Esophagus muscularis mucosa (tissue), 4 donors: ENCODE measurements around the gene TMEM150B. TPM values are rescaled to one million over a fixed set of nuclear protein-coding genes. Genes with fewer than 3 reads are reported as not detected.

ENCODE experiments used
- DNase-seq: peaks from one replicate; pipeline ENCODE4 v3.0.0-alpha.2; 2017; ENCODE audit errors: extremely low spot score
- H3K27ac ChIP-seq, 4 donors: fragments of 200-600 bp; sonication (generic); replicated peaks in 1 of 4; 1 replicate in 3 of 4; 2 replicates in 1 of 4; pipeline ENCODE4 v1.5.1; 2016 to 2019; ENCODE audit warnings: mild to moderate bottlenecking in 1 of 4
- H3K27me3 ChIP-seq, 4 donors: fragments of 200-600 bp; sonication (generic); one replicate each; pipeline versions ENCODE4 v1.5.1 to v1.6.0; 2016 to 2019
- H3K36me3 ChIP-seq, 4 donors: fragments of 200-600 bp; sonication (generic); one replicate each; pipeline ENCODE4 v1.5.1; 2016 to 2019
- H3K4me1 ChIP-seq, 4 donors: fragments of 200-600 bp; sonication (generic); one replicate each; pipeline ENCODE4 v1.5.1; 2016 to 2019
- H3K4me3 ChIP-seq, 4 donors: fragments of 200-600 bp; sonication (generic); 1 replicate in 2 of 4; 2 replicates in 2 of 4; pipeline ENCODE4 v1.5.1; 2016 to 2019; ENCODE audit warnings: mild to moderate bottlenecking in 4 of 4, moderate library complexity in 1 of 4
- H3K9me3 ChIP-seq, 4 donors: fragments of 200-600 bp; sonication (generic); 1 replicate in 3 of 4; 2 replicates in 1 of 4; pipeline ENCODE4 v1.5.1; 2016 to 2019
- CTCF ChIP-seq, 3 experiments: fragments of 200-600 bp in 2 of 3; fragments of 450-650 bp in 1 of 3; sonication (generic) in 2 of 3; IDR thresholded peaks; one replicate each; pipeline ENCODE4 v1.5.1; 2017 to 2019; ENCODE audit warnings: antibody characterized with exemption in 3 of 3, mild to moderate bottlenecking in 2 of 3, moderate library complexity in 1 of 3
- EP300 ChIP-seq: sonication (generic); formaldehyde crosslinking; IDR thresholded peaks from one replicate; pipeline ENCODE4 v1.6.1; 2017; ENCODE audit warnings: antibody characterized with exemption
- POLR2A ChIP-seq: fragments of 450-650 bp; IDR thresholded peaks from one replicate; pipeline ENCODE4 v1.6.1; 2017; ENCODE audit warnings: antibody characterized with exemption, moderate library complexity, mild to moderate bottlenecking, low read depth
- POLR2AphosphoS5 ChIP-seq, 2 donors: sonication (generic); formaldehyde crosslinking; IDR thresholded peaks; one replicate each; pipeline ENCODE4 v1.6.1; 2017; ENCODE audit warnings: antibody characterized with exemption in 2 of 2
- WGBS: methylation state at CpG from one replicate; pipeline ENCODE4 v1.1.5; 2018; 5-methylcytosine and 5-hydroxymethylcytosine counted together
- intact Hi-C: fragments of 100-400 bp; cut with DNase I; formaldehyde crosslinking; loops from one replicate; pipeline ENCODE4 v1.15.1; 2023
- total RNA-seq, 4 donors: library from RNA; depleted of rRNA; stranded (reverse); fragments of >200 nt; gene quantifications; one replicate each; pipeline versions ENCODE4 v1.1.0 to v1.2.1, GENCODE V29; 2016

The TMEM150B gene
- total RNA-seq, 4 donors from 2014 or later = 0.83 to 5.2 (median 2.7) TPM

- Histone ChIP-seq H3K27ac (no peak overlapping the region), H3K9me3 (no peaks in the 10 kb centered on the region), H3K27me3 (no peaks in the 10 kb centered on the region), H3K4me3 (no peak overlapping the region), H3K36me3 (peaks cover 3 to 69% (median 47%) of the 10 kb centered on the region in 4 donors), H3K4me1 (peaks cover 5 to 6% (median 6%) of the 10 kb centered on the region in 4 donors)
- DNase-seq = no peak
- WGBS = 81% methylated on average over 3 of the region's 3 CpGs
- TF ChIP-seq POLR2AphosphoS5 (IDR thresholded peaks at IDR 0.05) = no peak
- no peak for TF ChIP-seq EP300
- no peak for TF ChIP-seq POLR2A
- no peak for TF ChIP-seq CTCF (IDR thresholded peaks at IDR 0.05)
- intact Hi-C loops = loop anchor here (10.0 kb wide), 1 partner anchor 108 kb away; no protein-coding TSS in a partner anchor
Observed at GRCh38 chr19:55306712-55307111, 18.4 kb downstream of the TMEM150B start.

- Histone ChIP-seq H3K9me3 (no peaks in the 10 kb centered on the region), H3K4me3 (no peak overlapping the region), H3K27me3 (no peaks in the 10 kb centered on the region), H3K27ac (no peak overlapping the region), H3K36me3 (peaks cover 3 to 69% (median 47%) of the 10 kb centered on the region in 4 donors), H3K4me1 (peaks cover 9 to 12% (median 10%) of the 10 kb centered on the region in 4 donors)
- WGBS = 92% methylated on average over 17 of the region's 17 CpGs
- TF ChIP-seq POLR2AphosphoS5 (IDR thresholded peaks at IDR 0.05) (no peak), CTCF (IDR thresholded peaks at IDR 0.05) (no peak), EP300 (no peak), POLR2A (no peak)
- intact Hi-C loops = loop anchor here (10.0 kb wide), 1 partner anchor 109 kb away; no protein-coding TSS in a partner anchor
- no peak for DNase-seq
Observed at GRCh38 chr19:55305983-55306562, 19.1 kb downstream of the TMEM150B start.

DNA sequence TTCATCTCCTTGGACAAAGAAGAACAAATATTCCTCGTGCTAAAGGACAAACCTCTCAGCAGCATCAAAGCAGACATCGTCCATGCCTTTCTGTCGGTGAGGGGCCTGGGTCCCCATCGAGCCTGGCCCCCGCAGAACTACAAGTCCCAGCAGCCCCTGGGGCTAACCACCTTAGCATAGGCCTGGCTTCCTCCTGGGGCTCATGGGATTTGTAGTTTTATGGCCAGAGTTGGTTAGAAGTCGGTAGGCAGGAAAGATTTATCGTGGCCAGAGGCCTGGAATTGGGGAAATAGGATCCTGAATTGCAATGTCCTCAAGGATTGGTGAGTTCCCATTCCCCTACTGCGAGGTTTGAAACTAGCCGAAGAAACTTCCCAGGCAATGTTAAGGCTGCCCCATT is 19.6 kb downstream of the TMEM150B start:
- H3K27me3 ChIP-seq = no peaks in the 10 kb centered on the region
- intact Hi-C loops = loop anchor here (10.0 kb wide), 1 partner anchor 109 kb away; no protein-coding TSS in a partner anchor
- H3K9me3 ChIP-seq = no peaks in the 10 kb centered on the region
- H3K4me3 ChIP-seq = no peak overlapping the region
- H3K27ac ChIP-seq = no peak overlapping the region
- H3K4me1 ChIP-seq = peaks cover 9 to 12% (median 10%) of the 10 kb centered on the region in 4 donors
- peaks cover 3 to 69% (median 46%) of the 10 kb centered on the region in 4 donors for H3K36me3 ChIP-seq
- TF ChIP-seq EP300 (no peak), POLR2A (no peak), CTCF (IDR thresholded peaks at IDR 0.05) (no peak)
- WGBS = 72% methylated on average over 7 of the region's 9 CpGs
- DNase-seq = no peak

DNA sequence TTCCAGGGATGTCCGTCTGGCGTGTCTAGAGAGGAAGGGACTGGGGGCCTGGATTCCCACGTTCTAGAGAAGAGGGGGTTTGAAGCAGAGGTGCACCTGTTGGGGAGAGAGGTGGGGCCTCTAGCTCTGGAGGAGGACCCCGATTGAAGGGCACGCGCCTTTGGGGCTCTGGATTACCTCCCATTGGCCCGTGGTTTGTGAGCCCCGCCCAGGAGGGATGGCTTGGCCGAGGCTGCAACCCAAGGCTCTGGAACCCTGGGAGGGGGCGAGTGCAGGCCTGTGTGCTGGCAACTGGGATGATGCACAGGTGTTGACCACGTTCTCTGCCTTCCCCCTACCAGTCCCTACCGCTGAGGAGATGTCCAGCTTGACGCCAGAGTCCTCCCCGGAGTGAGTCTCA is 20.2 kb downstream of the TMEM150B start:
- no peaks in the 10 kb centered on the region for H3K27me3 ChIP-seq
- no peak for DNase-seq
- WGBS = 81% methylated on average over 12 of the region's 14 CpGs
- H3K36me3 ChIP-seq = peaks cover 3 to 71% (median 43%) of the 10 kb centered on the region in 4 donors
- H3K4me3 ChIP-seq = no peak overlapping the region
- H3K27ac ChIP-seq = no peak overlapping the region
- TF ChIP-seq POLR2AphosphoS5 (IDR thresholded peaks at IDR 0.05) (no peak), EP300 (no peak), CTCF (IDR thresholded peaks at IDR 0.05) (no peak), POLR2A (no peak)
- intact Hi-C loops = loop anchor here (5.0 to 10.0 kb wide), 3 partner anchors 37 to 110 kb away; partner anchors contain the start of gene TMEM238
- H3K4me1 ChIP-seq = peaks cover 9 to 12% (median 10%) of the 10 kb centered on the region in 4 donors
- no peaks in the 10 kb centered on the region for H3K9me3 ChIP-seq
